Lung microvascular endothelial cell (primary cell): ENCODE results near the gene BPIFB1. TPM values are rescaled to one million over a fixed set of nuclear protein-coding genes. Genes with fewer than 3 reads are reported as not detected.

Experiments used
- total RNA-seq: library from RNA; depleted of rRNA; stranded (reverse); fragments of >200 nt; gene quantifications from 2 replicates; pipeline ENCODE4 v1.2.1, GENCODE V29; 2014

BPIFB1 gene
- total RNA-seq, 1 donor from 2014 or later = not detected

Other genes starting within 250 kb of the BPIFB1 start
- not detected in 2 replicates for gene BPIFB3, start 229.3 kb upstream of the BPIFB1 start, total RNA-seq
- gene BPIFB4, start 203.6 kb upstream of the BPIFB1 start, total RNA-seq = not detected in 2 replicates
- gene BPIFA2, start 115.1 kb upstream of the BPIFB1 start, total RNA-seq = not detected in 2 replicates
- not detected in 2 replicates for gene BPIFA3, start 65.9 kb upstream of the BPIFB1 start, total RNA-seq
- gene BPIFA1, start 47.2 kb upstream of the BPIFB1 start, total RNA-seq = not detected in 2 replicates
- gene CDK5RAP1, start 118.3 kb downstream of the BPIFB1 start, total RNA-seq = 14.6 and 17.7 TPM in 2 replicates
- 5.4 TPM in 2 replicates for gene SNTA1, start 160.5 kb downstream of the BPIFB1 start, total RNA-seq
- 2.4 and 3.2 TPM in 2 replicates for gene CBFA2T2, start 206.9 kb downstream of the BPIFB1 start, total RNA-seq